COLO668 (cell line): Measurements from ENCODE around the gene PMCH.
"Not testable (repeated sequence)": the region's sequence is repeated elsewhere in the genome, so short reads cannot be mapped to it uniquely, and the experiment has no call there.

ENCODE experiments used
- DNase-seq: peaks from one replicate; lab custom pipeline; 2025; ENCODE audit not compliant: unreplicated experiment; lab: John Stamatoyannopoulos, UW

Gene PMCH

GRCh38 chr12:102147062-102147587 lies 50.5 kb downstream of the PMCH start:
- DNase-seq, result not testable (repeated sequence)
